Left renal pelvis (tissue), 4 donors: ENCODE results near the gene RASGEF1B. TPM values are rescaled to one million over a fixed set of nuclear protein-coding genes. Genes with fewer than 3 reads are reported as not detected.
"Not testable (repeated sequence)": the region's sequence is repeated elsewhere in the genome, so short reads cannot be mapped to it uniquely, and the experiment has no call there.

Experiments used
- DNase-seq, 4 donors: peaks; one replicate each; pipeline ENCODE4 v3.0.0-alpha.2; 2013; ENCODE audit warnings: low read depth in 4 of 4, low spot score in 3 of 4
- polyA plus RNA-seq, 4 donors: library from polyadenylated mRNA; unstranded; fragments of 120-200 nt; gene quantifications; one replicate each; pipeline ENCODE4 v1.2.1, GENCODE V29; 2013; ENCODE audit not compliant: insufficient read length in 4 of 4

The RASGEF1B gene
- polyA plus RNA-seq, 4 donors: 12.1 to 24.4 (median 13.0) TPM

DNA sequence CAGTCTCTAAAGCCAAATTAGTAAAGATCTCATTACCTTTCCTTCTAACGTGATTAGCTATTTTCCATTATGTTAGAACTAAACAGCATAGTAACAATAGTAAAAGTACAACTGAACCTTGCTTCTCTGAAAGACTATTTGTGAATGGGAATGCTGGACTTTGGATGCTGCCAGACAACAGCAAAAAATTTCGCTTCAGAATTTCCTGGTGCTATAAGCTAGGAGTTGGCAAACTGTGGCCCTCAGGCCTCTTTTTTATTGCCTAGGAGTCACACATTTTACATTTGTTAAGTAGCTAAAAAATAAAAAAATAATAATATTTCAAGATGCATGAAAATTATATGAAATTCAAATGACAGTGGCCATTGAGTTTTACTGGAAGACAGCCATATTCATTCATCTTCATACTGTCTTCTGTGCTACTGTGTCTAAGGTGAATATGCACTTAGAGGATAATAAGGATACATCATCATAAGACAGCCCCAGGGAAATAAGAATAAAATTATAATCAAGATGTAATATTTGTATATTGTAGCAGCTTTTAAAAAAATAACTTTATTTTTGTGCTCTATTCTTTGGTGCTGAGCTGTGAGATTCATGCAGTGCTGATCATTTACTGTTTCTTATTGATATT, 34.6 kb downstream of the RASGEF1B start:
- no peak for DNase-seq

DNA sequence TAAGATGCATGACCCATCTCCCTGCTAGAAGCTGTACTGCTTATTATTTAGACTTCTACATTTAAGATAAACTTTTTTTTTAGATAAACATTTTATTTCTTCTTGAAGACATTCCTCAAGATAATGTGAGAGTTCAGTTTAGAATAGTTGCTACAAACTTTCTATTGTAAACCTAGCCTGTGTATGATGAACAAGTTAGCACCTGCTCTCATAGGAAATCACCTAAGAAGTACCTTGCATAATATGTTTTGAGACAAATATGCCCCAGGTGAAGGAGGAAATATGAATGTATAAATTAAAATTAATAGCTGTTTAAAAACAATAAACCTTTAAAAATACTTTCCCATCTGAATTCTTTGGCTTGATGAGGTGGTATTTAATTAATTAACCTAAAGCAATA, 35.6 kb downstream of the RASGEF1B start:
- DNase-seq: no peak

DNA sequence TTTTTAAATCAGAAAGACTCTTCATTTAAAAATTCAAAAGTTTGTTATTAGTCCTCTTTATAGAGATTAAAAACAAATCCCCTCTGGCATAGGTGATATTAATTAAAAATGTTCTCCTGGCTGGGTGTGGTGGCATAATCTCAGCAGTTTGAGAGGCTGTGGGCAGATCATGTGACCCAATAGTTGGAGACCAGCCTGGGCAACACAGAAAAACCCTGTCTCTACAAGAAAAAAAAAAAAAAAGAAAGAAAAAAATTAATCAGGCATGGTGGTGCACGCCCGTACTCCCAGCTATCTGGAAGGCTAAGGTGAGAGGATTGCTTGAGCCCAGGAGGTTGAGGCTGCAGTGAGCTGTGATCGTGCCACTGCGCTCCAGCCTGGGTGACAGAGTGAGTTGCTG, 38.9 kb downstream of the RASGEF1B start:
- no peak for DNase-seq

DNA sequence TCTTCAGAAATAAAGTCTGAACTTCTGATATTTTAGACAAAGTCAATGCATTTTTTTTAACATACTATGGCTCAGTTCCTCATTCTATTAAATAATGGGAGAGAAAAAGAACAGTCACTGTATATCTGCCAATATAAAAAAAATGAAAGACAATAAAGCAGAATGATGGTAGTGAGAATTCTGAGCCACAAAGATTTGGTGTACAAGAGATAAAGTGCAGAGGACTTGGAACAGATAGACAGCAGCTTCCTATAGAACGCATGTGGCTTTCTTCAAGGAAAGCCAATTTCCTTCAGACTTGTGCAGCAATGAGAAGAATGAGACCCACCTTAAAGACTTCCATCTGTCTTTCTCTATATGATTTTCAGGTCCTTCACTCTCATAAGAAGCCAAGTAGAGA, 39.7 kb downstream of the RASGEF1B start:
- no peak for DNase-seq

DNA sequence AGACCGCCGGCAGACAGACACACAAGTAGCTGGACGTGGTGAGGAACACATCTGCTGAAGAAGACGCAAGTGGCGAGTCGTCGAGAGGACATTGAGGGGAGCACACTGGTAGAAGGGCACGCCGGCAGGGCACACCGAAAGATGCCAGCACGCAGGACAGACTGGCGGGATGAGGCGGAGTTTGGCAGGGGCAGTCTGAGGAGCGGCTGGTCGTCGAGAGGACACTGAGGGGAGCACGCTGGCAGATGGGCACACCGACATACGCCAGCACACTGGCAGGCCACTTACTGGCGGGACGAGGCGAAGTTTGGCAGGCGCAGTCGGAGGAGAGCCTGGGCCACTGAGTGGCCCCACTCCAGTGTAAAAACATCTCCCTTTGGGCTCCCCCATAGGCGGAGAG, 42.1 kb downstream of the RASGEF1B start:
- no peak for DNase-seq

DNA sequence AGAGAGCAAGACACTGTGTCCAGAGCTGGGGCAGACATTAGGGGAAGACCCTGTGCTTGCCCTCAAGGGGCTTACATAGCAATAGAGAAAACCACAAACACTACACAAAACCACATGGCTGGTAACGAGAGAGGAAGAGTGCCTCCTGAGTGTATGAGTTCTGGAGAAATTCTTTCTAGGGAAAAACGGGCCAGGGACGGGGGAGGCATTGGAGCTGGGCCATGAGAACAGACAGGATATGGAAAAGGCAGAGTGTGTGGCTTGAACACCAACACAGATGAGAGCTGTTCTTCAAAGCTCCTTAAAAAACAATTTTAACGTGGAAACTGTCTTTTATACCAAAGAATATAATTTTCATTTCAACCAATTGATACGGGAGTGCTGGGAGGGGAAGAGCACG, 42.7 kb downstream of the RASGEF1B start:
- no peak for DNase-seq

DNA sequence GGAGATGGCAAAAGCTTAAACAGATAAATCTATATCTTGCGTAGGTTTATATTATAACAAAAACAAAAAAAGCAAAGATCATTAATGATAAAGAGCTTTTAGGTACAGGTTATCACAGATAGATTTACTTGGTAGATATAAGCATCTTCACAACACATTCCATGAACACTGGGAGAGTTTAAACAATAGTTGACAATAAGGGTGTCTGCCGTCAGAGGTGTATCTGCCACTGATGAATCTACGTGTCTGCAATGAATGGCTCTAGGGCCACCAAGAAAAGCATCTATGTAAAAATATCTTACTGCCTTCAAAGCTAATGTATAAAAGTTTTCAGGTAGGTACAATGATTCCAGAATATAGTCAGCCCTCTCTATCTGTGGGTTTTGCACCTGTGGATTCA, 43.7 kb downstream of the RASGEF1B start:
- no peak for DNase-seq

DNA sequence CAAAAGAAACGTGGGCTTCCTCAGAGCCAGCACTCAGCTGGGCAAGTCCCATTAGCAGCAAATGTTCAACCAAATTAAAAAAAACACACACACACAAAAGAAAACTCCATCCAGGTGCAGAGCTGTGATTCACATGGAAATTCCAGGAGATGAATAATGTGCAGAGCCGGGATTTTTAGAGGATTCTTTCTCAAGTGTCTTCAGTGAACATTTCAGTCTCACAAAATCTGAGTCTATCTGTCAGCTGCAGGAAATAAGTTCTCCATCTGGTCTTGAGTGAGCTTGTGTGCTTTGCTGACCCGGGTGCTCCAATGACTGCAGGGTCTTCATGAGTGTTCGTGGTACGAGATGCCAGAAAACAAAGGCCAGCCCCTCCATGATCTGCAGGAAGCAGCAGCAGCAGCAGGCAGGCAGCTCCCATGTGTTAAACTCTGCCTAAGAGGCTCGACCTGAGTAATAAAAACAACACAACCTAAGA, 44.3 kb downstream of the RASGEF1B start:
- no peak for DNase-seq

DNA sequence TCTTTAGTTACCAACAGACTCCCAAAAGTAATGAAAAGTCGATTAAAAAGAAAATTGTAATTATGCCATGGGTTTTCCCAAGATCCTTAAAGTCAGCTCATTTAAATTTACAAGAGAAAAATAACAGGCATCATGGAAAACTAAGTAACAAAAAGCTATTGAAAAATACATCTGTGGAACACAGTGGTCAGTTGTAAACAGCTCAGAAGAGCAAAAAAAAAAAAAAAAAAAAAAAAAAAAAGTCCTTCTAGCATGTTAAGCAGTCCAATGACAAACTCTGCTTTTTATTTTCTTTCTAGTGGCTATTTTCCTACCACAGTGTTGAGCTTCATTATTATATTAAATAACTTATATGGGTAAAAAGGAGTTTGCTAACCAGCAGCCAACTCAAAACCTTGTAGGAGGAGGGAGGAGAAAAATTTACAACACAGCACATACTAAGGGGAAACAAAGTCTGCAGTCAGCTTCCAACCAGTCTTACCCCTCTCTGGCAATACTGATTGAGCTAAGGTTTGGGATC, 44.9 kb downstream of the RASGEF1B start:
- no peak for DNase-seq

DNA sequence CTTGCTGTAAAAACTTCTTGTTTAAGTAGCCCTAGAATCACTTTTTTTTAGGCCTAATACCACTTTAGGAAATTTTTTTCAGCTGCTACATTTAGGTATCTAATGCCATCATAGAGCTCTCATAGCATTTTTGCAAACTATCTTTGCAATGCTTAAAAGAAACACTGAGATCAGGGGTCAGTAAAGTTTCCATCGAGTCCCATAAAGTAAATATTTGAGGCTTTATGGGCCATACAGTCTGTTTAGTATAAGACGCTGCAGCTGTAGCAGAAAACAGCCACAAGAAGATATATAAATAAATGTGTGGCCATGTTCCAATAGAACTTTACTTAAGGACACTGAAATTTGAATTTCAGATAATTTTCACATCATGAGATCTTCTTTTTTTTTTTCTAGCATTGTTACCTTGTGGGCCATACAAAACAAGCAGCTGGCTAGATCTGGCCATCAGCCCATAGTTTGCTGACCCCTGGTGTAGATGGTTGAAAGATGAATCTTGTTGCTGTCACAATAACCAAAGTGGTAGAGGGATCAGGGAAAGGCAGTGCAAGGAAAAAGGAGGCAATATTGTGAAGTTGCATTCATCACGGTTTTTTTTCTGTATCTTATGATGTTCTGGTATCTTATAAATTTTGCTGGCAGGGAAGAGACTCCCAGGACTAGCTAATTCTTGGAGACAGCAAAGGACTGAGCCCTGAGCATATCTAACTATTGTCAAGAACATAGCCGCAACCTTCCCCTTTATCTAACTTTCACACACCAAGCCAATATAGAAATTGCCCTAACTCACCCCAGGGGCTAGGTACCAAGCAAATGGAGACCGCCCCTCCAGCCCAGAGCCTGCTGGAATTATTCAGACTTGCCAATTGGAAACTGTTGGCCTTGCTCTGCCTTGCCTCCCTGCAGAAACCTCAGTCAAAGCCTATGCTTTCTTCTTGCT, 46.6 kb downstream of the RASGEF1B start:
- DNase-seq: no peak

DNA sequence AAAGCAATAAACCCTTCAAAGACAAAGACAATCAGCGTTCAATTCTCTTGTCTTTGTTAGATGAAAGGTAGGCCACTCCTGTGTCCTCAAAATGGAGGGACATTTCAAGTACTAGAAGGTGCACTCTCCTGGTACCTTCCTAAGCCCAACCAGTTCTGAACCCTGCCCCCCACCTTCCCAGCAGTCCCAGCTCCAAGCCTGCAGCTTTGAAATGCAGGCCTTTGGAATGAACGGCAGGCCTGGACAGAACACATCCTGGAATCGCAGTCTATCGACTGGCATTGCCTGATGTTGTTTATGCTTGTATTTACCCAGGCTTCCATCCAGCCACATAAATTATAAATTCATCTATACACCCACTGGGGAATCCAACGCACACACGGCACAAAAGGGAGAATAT, 47.4 kb downstream of the RASGEF1B start:
- DNase-seq: no peak

DNA sequence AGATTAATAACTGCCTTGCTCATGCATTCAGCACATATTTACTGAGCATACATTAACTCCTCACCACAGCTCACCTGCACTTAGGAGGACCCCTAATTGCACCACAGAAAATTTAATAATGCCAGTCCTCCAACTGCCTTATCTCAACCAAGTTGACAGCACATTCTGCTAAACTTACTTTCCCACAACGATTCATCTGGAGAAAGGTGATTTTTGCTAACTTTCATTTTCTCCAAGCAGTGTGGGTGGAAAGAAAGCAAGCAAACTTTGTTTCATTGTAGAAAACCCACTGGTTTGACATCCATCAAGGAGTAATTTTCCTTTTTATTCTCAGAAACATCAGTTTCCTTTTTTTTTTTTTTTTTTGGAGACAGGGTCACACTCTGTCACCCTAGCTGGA, 49.1 kb downstream of the RASGEF1B start:
- no peak for DNase-seq

DNA sequence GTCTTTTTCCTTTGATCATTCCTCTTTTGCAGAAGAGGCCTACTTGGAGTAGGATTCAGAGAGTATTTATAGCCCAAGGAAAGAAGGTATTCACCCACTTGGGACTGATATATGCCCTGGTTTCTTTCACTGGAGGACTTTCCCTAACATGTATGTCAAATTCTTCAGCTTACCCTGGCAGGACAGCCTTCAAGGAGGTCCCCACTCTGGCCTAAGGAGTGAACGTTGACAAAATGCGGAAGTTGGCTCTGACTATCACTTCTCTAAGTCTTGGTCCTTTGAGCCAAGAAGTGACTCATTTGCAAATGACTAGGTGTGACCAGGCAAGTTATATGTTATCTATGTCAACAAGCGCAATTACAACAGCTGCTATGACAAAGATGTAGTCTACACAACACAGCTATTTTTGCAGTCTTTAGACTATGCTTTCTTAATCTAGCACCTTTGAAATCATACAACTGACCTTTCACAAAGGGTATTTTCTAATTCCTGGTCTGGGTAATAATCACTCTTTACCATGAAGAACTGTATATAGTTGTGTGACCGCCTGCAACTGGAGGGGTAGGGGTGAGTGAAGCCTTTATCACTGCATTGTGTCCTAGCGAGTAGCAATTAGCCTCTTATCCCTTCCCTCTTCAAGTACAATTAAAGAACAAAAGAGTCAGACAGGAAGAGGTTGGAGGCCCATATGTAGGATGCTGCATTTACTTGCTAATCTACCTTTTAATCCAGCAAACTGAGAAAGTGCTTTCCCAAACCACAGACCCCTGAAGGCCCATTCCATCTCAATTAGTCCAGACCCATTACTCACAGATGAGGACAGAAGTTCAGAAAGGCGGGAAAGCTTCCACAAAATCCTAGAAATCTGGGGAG, 50.1 kb downstream of the RASGEF1B start:
- no peak for DNase-seq

DNA sequence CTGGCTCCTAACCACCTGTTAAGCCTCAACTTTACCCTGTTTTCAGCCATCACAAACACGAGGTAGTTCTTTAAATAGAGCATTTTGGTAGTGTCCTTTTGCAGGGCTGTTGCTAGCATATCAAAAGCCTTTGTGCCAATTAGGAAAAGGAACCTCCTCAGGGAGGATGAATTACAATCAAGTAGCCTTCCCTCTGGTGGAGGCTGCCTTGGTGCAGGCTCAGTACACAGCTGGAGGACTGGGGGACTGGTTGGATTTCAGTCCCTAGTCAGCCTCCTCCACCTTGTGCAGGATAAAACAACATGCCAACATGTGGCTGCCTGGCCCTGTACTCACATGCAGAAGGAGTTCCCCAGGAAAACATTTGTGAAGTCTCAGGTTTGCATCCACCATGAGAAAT, 53.1 kb downstream of the RASGEF1B start:
- DNase-seq: no peak

DNA sequence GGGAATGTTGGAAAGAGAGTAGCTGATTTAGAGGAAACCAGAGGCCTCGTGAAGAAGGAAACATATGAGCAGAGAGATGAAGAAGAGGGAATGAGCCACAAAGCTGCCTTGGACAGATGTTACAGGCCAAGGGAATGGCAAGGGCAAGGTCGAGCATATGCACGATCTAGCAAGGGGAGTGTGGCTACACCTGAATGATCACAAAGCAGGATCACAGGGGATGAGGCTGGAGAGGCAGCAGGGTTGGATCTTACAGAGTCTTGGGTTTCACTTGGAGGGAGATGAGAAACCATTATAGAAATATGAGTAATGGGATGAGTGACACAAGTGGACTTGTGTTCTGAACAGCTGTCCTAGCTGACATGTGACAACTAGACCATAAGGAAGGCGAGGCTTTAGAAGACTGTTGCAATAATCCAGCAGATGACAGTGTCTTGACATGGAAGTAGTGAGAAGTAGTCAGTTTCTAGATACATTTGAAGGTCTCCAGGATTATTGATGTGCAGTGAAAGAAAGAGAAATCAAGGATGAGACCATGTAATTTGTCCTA, 58.7 kb downstream of the RASGEF1B start:
- DNase-seq: no peak

DNA sequence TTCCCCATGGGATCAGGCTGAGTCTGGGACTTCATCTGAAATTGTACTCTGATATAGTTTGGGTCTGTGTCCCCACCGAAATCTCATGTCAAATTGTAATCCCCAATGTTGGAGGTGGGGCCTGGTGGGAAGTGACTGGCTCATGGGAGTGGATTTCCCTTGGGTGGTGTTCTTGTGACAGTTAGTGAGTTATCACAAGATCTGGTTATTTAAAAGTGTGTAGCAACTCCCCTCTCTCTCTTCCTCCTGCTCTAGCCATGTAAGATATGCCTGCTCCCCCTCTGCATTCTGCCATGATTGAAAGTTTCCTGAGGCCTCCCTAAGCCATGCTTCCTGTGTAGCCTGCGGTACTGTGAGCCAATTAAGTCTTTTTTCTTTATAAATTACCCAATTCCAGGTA, 61.0 kb downstream of the RASGEF1B start:
- no peak for DNase-seq

DNA sequence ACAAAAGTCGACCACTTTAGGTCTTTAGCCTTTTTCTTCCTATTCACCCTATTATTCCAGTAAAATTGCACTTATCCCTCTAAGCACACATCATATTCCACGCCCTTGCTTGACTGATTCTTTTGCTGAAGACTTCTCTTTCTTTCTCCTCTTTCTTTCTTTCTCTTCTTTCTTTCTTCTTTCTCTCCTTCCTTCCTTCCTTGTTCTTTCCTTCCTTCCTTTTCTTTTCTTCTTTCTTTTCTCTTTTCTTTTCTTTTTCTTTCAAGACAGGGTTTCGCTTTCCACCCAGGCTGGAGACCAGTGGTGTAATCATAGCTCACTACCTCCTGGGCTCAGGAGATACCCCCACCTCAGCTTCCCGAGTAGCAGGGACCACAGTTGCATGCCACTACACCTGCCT, 61.9 kb downstream of the RASGEF1B start:
- no peak for DNase-seq

DNA sequence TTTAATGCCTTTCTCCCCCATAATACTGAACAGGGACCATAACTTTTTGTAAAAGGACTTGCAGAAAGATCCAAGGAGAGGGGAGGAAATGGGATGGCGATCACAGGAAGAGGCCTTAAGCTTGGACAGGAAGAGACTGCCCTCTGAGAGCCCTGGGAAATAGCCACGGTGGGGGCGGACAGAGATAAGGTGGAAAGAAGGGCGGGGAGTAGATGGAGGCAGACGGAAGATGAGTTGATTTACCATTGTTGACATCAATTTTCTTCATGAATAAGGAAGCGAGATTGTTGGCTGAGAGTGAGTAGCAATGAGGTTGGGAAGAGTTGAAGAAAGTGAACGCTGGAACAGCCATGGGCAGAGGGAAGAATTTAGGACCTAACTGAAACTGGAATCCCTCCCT, 63.4 kb downstream of the RASGEF1B start:
- no peak for DNase-seq

DNA sequence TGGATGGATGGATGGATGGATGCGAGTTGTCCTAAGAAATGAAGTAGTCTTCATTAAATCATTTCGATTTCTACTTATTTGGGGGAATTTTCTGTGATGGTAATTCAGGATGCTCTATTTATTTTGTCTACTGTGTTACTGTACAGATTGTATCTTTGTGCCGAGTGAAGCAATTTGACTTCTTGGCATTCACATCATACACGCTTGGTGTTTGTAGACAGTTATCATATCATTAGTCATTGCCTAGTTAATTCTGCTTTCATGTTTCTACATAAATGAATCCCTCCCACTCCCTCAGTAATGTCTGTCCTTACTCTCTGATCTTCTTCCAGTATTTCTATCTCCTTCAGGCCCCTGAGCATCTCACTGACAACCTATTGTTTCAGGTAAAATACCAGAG, 64.0 kb downstream of the RASGEF1B start:
- no peak for DNase-seq

DNA sequence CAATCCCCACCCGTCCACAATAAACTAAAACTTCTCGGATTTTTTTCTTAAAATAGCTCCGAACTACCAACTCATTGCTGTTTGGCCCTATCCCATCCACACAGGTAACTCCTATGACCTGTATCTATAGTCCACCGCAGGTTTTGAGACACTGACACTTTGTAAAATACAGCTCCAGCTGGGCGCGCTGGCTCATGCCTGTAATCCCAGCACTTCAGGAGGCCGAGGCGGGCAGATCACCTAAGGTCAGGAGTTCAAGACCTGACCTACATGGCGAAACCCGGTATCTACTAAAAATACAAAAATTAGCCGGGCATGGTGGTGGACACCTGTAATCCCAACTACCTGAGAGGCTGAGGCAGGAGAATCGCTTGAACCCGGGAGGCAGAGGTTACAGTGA, 65.2 kb downstream of the RASGEF1B start:
- DNase-seq: not testable (repeated sequence)
